MM.1S (cell line): ENCODE measurements around the gene GNS.

Source experiments
- DNase-seq: peaks from one replicate; pipeline ENCODE4 v3.0.0-alpha.2; 2015
- H2AFZ ChIP-seq: fragments of 300-600 bp; sonication (generic); 2 replicates; pipeline ENCODE4 v1.6.0; 2016; ENCODE audit warnings: antibody characterized with exemption, low read length
- H3F3A ChIP-seq: fragments of 300-600 bp; sonication (generic); 2 replicates; pipeline ENCODE4 v1.6.1; 2016; ENCODE audit warnings: mild to moderate bottlenecking, antibody characterized with exemption, low read length, moderate library complexity, mixed read lengths; ENCODE audit not compliant: insufficient read depth
- H3K27ac ChIP-seq: fragments of 300-600 bp; sonication (generic); 2 replicates; pipeline ENCODE4 v1.5.1; 2016; ENCODE audit warnings: mild to moderate bottlenecking, low read length
- H3K27me3 ChIP-seq: fragments of 300-600 bp; sonication (generic); replicated peaks from 2 replicates; pipeline ENCODE4 v1.6.0; 2016; ENCODE audit warnings: low read length; ENCODE audit not compliant: insufficient read depth
- H3K36me3 ChIP-seq: fragments of 300-600 bp; sonication (generic); replicated peaks from 2 replicates; pipeline ENCODE4 v1.6.1; 2016; ENCODE audit warnings: mild to moderate bottlenecking, low read length, mixed read lengths; ENCODE audit not compliant: insufficient read depth
- H3K4me1 ChIP-seq: fragments of 300-600 bp; sonication (generic); 2 replicates; pipeline ENCODE4 v1.6.1; 2016; ENCODE audit warnings: low read length, mixed read lengths
- H3K4me2 ChIP-seq: fragments of 300-600 bp; sonication (generic); 2 replicates; pipeline ENCODE4 v1.6.0; 2016; ENCODE audit warnings: low read depth, low read length
- H3K4me3 ChIP-seq: fragments of 300-600 bp; sonication (generic); 2 replicates; pipeline ENCODE4 v1.5.1; 2016; ENCODE audit warnings: low read length, mixed read lengths
- H3K79me2 ChIP-seq: fragments of 300-600 bp; sonication (generic); 2 replicates; pipeline ENCODE4 v1.6.1; 2016; ENCODE audit warnings: mixed run types, low read length, mixed read lengths
- H3K9ac ChIP-seq: fragments of 300-600 bp; sonication (generic); 2 replicates; pipeline ENCODE4 v1.6.1; 2016; ENCODE audit warnings: low read length, mixed read lengths
- H3K9me2 ChIP-seq: fragments of 300-600 bp; sonication (generic); replicated peaks from 2 replicates; pipeline ENCODE4 v1.6.1; 2016; ENCODE audit warnings: mild to moderate bottlenecking, low read length, mixed read lengths; ENCODE audit not compliant: insufficient read depth
- H3K9me3 ChIP-seq: fragments of 300-600 bp; sonication (generic); replicated peaks from 2 replicates; pipeline ENCODE4 v1.6.1; 2016; ENCODE audit warnings: mild to moderate bottlenecking, low read length, mixed read lengths; ENCODE audit not compliant: insufficient read depth
- H4K20me1 ChIP-seq: fragments of 300-600 bp; sonication (generic); 2 replicates; pipeline ENCODE4 v1.6.1; 2016; ENCODE audit warnings: mild to moderate bottlenecking, low read length, moderate library complexity, mixed read lengths; ENCODE audit not compliant: insufficient read depth
- CTCF ChIP-seq: fragments of 300-600 bp; sonication (generic); IDR thresholded peaks from 2 replicates; pipeline ENCODE4 v1.5.1; 2016; ENCODE audit warnings: antibody characterized with exemption, low read length, mixed read lengths
- EZH2 ChIP-seq: fragments of 300-600 bp; sonication (generic); optimal IDR thresholded peaks from 2 replicates; pipeline ENCODE3; 2017; ENCODE audit warnings: low read depth, mild to moderate bottlenecking, antibody characterized with exemption, low read length, mixed read lengths
- EZH2phosphoT487 ChIP-seq: fragments of 300-600 bp; sonication (generic); IDR thresholded peaks from 2 replicates; pipeline ENCODE4 v1.6.1; 2018; ENCODE audit warnings: antibody characterized with exemption, low read length

GNS gene

DNA sequence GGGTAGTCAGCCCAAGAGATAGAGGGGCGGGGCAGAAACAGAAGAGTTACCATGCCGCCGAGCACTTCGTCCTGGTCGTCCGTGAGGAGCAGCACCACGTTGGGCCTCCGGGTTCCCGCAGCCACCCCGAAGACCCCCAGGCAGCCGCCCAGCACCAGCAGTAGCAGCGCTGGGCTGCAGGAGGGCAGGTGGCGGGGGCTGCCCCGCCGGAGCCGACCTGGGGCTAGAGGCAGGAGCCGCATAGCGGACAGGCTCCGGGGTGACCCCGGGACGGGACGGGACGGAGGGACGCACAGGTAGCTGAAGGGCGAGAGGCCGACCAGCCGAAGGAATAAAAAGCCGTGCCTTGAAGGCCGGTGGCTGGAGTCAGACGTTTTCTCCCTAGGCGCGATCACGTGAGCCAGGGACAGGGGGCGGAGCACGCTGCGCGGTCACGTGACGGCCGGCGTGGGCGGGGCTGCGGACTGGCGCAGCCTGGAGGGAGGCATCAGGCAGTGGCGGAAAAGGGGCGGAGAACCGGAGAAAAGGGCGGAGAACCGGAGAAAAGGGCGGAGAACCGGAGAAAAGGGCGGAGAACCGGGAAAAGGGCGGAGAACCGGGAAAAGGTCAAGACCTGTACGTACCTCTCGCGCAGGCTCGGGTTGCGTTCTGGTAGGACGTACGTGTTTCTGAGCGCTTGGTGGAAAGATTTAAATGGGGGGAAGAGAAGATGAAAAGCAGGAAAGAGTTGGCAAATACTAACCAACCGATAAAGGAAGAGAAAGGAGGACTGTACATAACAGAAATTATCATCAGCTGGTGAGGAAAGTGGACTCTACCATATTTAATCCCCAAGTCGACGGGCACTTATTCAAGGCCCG, at the start of gene GNS:
Gene GNS, minus strand, starts transcription at position 372 of the 860 bp plus-strand sequence. Its CDS starts 130 bp downstream, at position 242.
- Histone ChIP-seq H3F3A (peaks cover 27% of the 10 kb centered on the region), H3K4me1 (peaks cover 29% of the 10 kb centered on the region), H4K20me1 (no peaks in the 10 kb centered on the region), H3K9me3 (no peaks in the 10 kb centered on the region), H2AFZ (peak within 1 kb of the TSS; percentile 89), H3K4me3 (peak within 1 kb of the TSS; percentile 95), H3K4me2 (peak within 1 kb of the TSS; percentile 85), H3K27ac (peak within 1 kb of the TSS; percentile 28; the same call in 1 of the 2 replicates), H3K36me3 (no peaks in the 10 kb centered on the region), H3K9me2 (no peaks in the 10 kb centered on the region), H3K27me3 (no peaks in the 10 kb centered on the region), H3K79me2 (peaks cover 38% of the 10 kb centered on the region), H3K9ac (peak within 1 kb of the TSS; percentile 73)
- peak; percentile 94 for DNase-seq
- no peak for TF ChIP-seq EZH2
- TF ChIP-seq CTCF = no peak
- TF ChIP-seq EZH2phosphoT487 = no peak

DNA sequence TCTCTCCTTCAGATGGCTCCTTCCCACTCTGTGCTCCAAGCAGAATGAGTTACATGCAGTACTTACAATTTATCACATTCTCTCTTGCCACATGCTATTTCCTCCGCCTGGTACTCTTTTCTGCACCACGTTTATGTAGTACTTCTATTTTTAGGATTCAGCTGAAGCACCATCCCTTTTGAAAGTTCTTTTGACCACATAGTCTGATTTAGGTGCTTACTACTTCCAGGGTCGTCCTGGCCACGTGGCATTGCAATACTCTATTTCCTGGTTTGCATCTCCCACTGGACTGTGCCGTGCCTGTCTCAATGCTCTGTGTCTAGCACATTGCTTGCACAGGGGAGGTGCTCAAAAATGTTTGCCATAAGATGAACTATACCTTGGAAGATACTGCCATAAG, 48.9 kb upstream of the GNS start:
- peak overlapping the region; percentile 9; the same call in 1 of the 2 replicates for H3K9ac ChIP-seq
- peak overlapping the region; percentile 77; the same call in 1 of the 2 replicates for H3K27ac ChIP-seq
- no peaks in the 10 kb centered on the region for H3K9me3 ChIP-seq
- H2AFZ ChIP-seq = peak overlapping the region; percentile 37
- H3F3A ChIP-seq = peaks cover 12% of the 10 kb centered on the region
- no peaks in the 10 kb centered on the region for H3K36me3 ChIP-seq
- peaks cover 23% of the 10 kb centered on the region for H3K4me1 ChIP-seq
- no peaks in the 10 kb centered on the region for H4K20me1 ChIP-seq
- no peaks in the 10 kb centered on the region for H3K9me2 ChIP-seq
- H3K4me2 ChIP-seq = peak overlapping the region; percentile 77
- no peak for TF ChIP-seq EZH2phosphoT487
- TF ChIP-seq CTCF = no peak
- TF ChIP-seq EZH2 = no peak
- DNase-seq = peak; percentile 89
- peak overlapping the region; percentile 8; the same call in 1 of the 2 replicates for H3K4me3 ChIP-seq
- peaks cover 11% of the 10 kb centered on the region; the same call in 1 of the 2 replicates for H3K79me2 ChIP-seq
- no peaks in the 10 kb centered on the region for H3K27me3 ChIP-seq

DNA sequence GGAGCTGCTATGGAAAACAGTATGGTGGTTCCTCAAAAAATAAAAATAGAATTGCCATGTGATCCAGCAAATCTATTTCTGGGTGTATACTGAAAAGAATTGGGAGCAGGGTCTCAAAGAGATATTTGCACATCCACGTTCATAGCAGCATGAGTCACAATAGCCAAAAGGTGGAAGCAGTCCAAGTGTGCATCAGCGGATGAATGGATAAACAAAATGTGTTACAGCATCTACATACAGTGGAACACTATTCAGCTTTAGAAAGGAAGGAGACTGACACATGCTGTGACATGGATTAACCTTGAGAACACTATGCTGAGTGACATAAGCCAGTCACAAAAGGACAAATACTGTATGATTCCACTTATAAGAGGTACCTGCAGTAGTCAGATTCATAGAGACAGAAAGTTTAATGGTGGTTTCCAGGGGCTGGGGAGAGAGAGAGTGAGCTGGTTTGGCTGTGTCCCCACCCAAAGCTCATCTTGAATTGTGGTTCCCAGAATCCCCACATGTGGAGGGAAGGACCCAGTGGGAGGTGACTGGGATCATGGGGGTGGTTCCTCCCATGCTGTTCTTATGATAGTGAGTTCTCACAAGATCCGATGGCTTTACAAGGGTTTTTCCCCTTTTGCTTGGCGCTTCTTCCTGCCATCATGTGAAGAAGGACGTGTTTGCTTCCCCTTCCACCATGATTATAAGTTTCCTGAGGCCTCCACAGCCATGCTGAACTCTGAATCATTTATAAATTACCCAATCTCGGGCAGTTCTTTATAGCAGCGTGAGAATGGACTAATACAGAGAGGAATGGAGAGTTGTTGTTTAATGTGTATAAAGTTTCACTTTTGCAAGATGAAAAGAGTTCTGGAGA, 47.6 kb upstream of the GNS start:
- no peaks in the 10 kb centered on the region for H3K36me3 ChIP-seq
- peaks cover 11% of the 10 kb centered on the region; the same call in 1 of the 2 replicates for H3K79me2 ChIP-seq
- H3K4me3 ChIP-seq = no peak overlapping the region
- no peaks in the 10 kb centered on the region for H3K27me3 ChIP-seq
- H3K4me1 ChIP-seq = peaks cover 27% of the 10 kb centered on the region
- TF ChIP-seq EZH2 = no peak
- TF ChIP-seq CTCF = no peak
- TF ChIP-seq EZH2phosphoT487 = no peak
- peaks cover 12% of the 10 kb centered on the region for H3F3A ChIP-seq
- H3K9me2 ChIP-seq = no peaks in the 10 kb centered on the region
- H4K20me1 ChIP-seq = no peaks in the 10 kb centered on the region
- H3K9me3 ChIP-seq = no peaks in the 10 kb centered on the region
- H2AFZ ChIP-seq = no peak overlapping the region
- no peak overlapping the region for H3K27ac ChIP-seq
- H3K9ac ChIP-seq = no peak overlapping the region
- no peak for DNase-seq
- peak overlapping the region; percentile 77; the same call in 1 of the 2 replicates for H3K4me2 ChIP-seq
